Caco-2 (cell line): ENCODE data around the gene YY1. TPM values are rescaled to one million over a fixed set of nuclear protein-coding genes. Genes with fewer than 3 reads are reported as not detected.

Experiments used
- BruUV-seq: library from RNA; stranded (reverse); fragments of 400-500 nt; replicated peaks from 2 replicates; lab custom pipeline; 2021; lab: Mats Ljungman, UMichigan
- CTCF ChIA-PET: fragments of 300-600 bp; sonication (Branson Sonifier 250); formaldehyde crosslinking; loops from one replicate; lab custom pipeline; 2022; ENCODE audit warnings: antibody characterized with exemption; lab: Charles Lee
- POLR2A ChIA-PET: fragments of 300-600 bp; sonication (Branson Sonifier 250); formaldehyde crosslinking; loops from one replicate; lab custom pipeline; 2022; ENCODE audit warnings: antibody characterized with exemption; lab: Charles Lee
- DNase-seq, 2 experiments: peaks; one replicate each; pipeline versions ENCODE4 v3.0.0 to v3.0.0-alpha.2; 2020 to 2022
- H3K27me3 ChIP-seq: replicated peaks from 2 replicates; pipeline ENCODE4 v1.6.0; 2011; ENCODE audit warnings: low read length; ENCODE audit not compliant: control insufficient read depth, insufficient read depth
- H3K36me3 ChIP-seq: 2 replicates; pipeline ENCODE4 v1.5.1; 2011; ENCODE audit warnings: low read length; ENCODE audit not compliant: control insufficient read depth, insufficient read depth
- H3K4me1 ChIP-seq: fragments of 250-450 bp; sonication (Bioruptor Pico); 2 replicates; pipeline ENCODE4 v1.5.1; 2020; ENCODE audit warnings: mild to moderate bottlenecking
- H3K4me3 ChIP-seq: 2 replicates; pipeline ENCODE4 v1.5.1; 2011; ENCODE audit warnings: low read depth, mild to moderate bottlenecking, control low read depth, low read length
- H3K9me3 ChIP-seq: fragments of 250-450 bp; sonication (Bioruptor Pico); 2 replicates; pipeline ENCODE4 v1.5.1; 2020; ENCODE audit warnings: mild to moderate bottlenecking, moderate library complexity
- H3K27ac Mint-ChIP-seq: one replicate; pipeline ENCODE4 v1.8.0; 2022; ENCODE audit warnings: mixed read lengths; ENCODE audit not compliant: unreplicated experiment
- H3K27me3 Mint-ChIP-seq: one replicate; pipeline ENCODE4 v1.8.0; 2022; ENCODE audit warnings: mixed read lengths; ENCODE audit not compliant: insufficient read depth, unreplicated experiment
- H3K36me3 Mint-ChIP-seq: one replicate; pipeline ENCODE4 v1.8.0; 2022; ENCODE audit warnings: mild to moderate bottlenecking, mixed read lengths; ENCODE audit not compliant: insufficient read depth, unreplicated experiment
- H3K4me1 Mint-ChIP-seq: one replicate; pipeline ENCODE4 v1.8.0; 2022; ENCODE audit warnings: low read depth, mixed read lengths; ENCODE audit not compliant: unreplicated experiment
- H3K4me3 Mint-ChIP-seq: one replicate; pipeline ENCODE4 v1.8.0; 2022; ENCODE audit warnings: mild to moderate bottlenecking, moderate library complexity, mixed read lengths; ENCODE audit not compliant: unreplicated experiment
- H3K9me3 Mint-ChIP-seq: one replicate; pipeline ENCODE4 v1.8.0; 2022; ENCODE audit warnings: mixed read lengths; ENCODE audit not compliant: unreplicated experiment
- CTCF ChIP-seq, 2 experiments: fragments of 200-600 bp in 1 of 2; IDR thresholded peaks; 1 replicate in 1 of 2; 2 replicates in 1 of 2; pipeline versions ENCODE4 v1.5.1 to v1.8.0; 2011 to 2022; ENCODE audit warnings: antibody characterized with exemption in 1 of 2, control low read depth in 1 of 2, inconsistent platforms in 1 of 2, low read depth in 1 of 2, low read length in 1 of 2, mild to moderate bottlenecking in 1 of 2, moderate library complexity in 1 of 2; ENCODE audit not compliant: insufficient read depth in 1 of 2, severe bottlenecking in 1 of 2, unreplicated experiment in 1 of 2
- intact Hi-C: fragments of 100-400 bp; cut with micrococcal nuclease; formaldehyde crosslinking; loops from one replicate; pipeline ENCODE4 v1.10.0; 2022; ENCODE audit not compliant: unreplicated experiment
- total RNA-seq: library from RNA; stranded (reverse); gene quantifications from 2 replicates; pipeline ENCODE4 v1.2.3, GENCODE V29; 2022

YY1 gene
- total RNA-seq, 1 experiment from 2014 or later: 94.1 TPM

- no peaks in the 10 kb centered on the region for H3K4me1 Mint-ChIP-seq
- H3K4me3 Mint-ChIP-seq: no peak overlapping the region
- no peak for TF ChIP-seq CTCF (IDR thresholded peaks at IDR 0.05; ENCODE audit: insufficient read depth in 1 of 2, low read depth in 1 of 2, low read length in 1 of 2, severe bottlenecking in 1 of 2, unreplicated experiment in 1 of 2)
- Histone ChIP-seq H3K4me1 (peaks cover 13% of the 10 kb centered on the region; the same call in 1 of the 2 replicates), H3K9me3 (no peaks in the 10 kb centered on the region), H3K4me3 (peak overlapping the region; percentile 40), H3K36me3 (no peaks in the 10 kb centered on the region; the same call in 1 of the 2 replicates), H3K27me3 (no peaks in the 10 kb centered on the region)
- H3K9me3 Mint-ChIP-seq: no peaks in the 10 kb centered on the region
- intact Hi-C loops: no loop called here
- BruUV-seq: no TSS peak
- no peaks in the 10 kb centered on the region for H3K27me3 Mint-ChIP-seq
- POLR2A ChIA-PET: interaction anchor here (2.3 kb wide), 1 partner anchor 14 kb away, joined by 11 read pairs; no protein-coding TSS in a partner anchor
- no peaks in the 10 kb centered on the region for H3K36me3 Mint-ChIP-seq
- CTCF ChIA-PET: interaction anchor here (0.5 to 1.9 kb wide), 5 partner anchors 19 to 539 kb away, joined by 3 to 12 read pairs (median 3); no protein-coding TSS in a partner anchor
- no peak for DNase-seq
- H3K27ac Mint-ChIP-seq: no peak overlapping the region
Measured at GRCh38 chr14:100222224-100223093, 16.5 kb upstream of the YY1 start.

DNA sequence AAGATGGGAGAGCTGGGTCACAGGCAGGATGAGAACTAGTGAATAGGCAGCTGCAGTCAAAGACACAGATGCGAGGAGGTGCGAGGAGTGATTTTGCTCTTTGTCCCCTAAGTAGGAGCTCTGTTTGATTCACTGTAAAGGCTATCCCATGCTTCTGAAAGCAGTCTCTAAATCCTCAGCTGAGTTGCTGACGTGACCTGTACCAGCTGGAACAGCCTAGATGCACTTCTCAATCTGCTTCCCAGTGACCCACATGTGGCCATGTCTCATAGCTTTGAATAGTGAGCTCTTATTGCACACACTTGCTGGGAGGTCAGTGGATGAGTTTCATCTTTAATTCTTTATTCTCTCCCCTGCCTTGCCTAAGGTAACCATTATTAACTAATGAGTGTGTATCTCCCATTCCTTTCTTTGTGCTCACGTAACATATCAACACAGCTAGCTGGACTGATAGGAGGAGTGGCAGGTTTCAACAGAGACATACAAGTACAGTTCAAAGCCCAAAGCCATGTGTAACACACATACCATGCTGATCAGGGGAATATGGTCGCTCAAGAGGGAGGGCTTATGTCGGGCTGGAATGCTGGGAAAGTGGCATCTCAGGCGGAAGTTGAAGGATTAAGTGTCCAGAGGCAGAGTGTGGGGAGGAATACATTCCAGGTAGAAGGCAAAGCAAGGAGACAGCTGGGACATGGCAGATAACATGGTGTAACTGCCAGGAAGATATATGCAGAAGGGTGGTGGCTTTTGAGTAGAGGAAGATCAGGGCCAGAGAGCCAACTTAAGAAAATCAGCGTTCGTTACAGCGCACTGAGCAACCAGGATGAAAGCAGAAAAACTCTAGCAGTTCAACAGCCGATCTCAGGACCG, 15.4 kb upstream of the YY1 start:
- Histone ChIP-seq H3K27me3 (no peaks in the 10 kb centered on the region), H3K4me1 (peaks cover 13% of the 10 kb centered on the region; the same call in 1 of the 2 replicates), H3K36me3 (no peaks in the 10 kb centered on the region; the same call in 1 of the 2 replicates), H3K9me3 (no peaks in the 10 kb centered on the region), H3K4me3 (no peak overlapping the region)
- intact Hi-C loops: no loop called here
- no peak for DNase-seq
- no TSS peak for BruUV-seq
- no peaks in the 10 kb centered on the region for H3K9me3 Mint-ChIP-seq
- POLR2A ChIA-PET: interaction anchor here (1.2 kb wide), 1 partner anchor 9 kb away, joined by 4 read pairs; no protein-coding TSS in a partner anchor
- TF ChIP-seq CTCF (IDR thresholded peaks at IDR 0.05; ENCODE audit: insufficient read depth in 1 of 2, low read depth in 1 of 2, low read length in 1 of 2, severe bottlenecking in 1 of 2, unreplicated experiment in 1 of 2): no peak
- H3K27me3 Mint-ChIP-seq: no peaks in the 10 kb centered on the region
- H3K4me3 Mint-ChIP-seq: no peak overlapping the region
- CTCF ChIA-PET: interaction anchor here (1.0 kb wide), 1 partner anchor 68 kb away, joined by 3 read pairs; no protein-coding TSS in a partner anchor
- H3K36me3 Mint-ChIP-seq: no peaks in the 10 kb centered on the region
- no peaks in the 10 kb centered on the region for H3K4me1 Mint-ChIP-seq
- H3K27ac Mint-ChIP-seq: peak overlapping the region; percentile 10
